OCI-LY1 (cell line): Measurements from ENCODE around the gene SLC5A4.

ENCODE experiments used
- CTCF ChIP-seq: fragments of 200-600 bp; sonication (generic), shearing (Covaris generic); IDR thresholded peaks from 2 replicates; pipeline ENCODE4 v1.5.1; 2017; ENCODE audit warnings: mild to moderate bottlenecking, antibody characterized with exemption, low read length, moderate library complexity, mixed read lengths
- EZH2 ChIP-seq: fragments of 200-600 bp; sonication (generic), shearing (Covaris generic); IDR thresholded peaks from 2 replicates; pipeline ENCODE4 v1.8.0; 2017; ENCODE audit warnings: borderline replicate concordance, mixed run types, mild to moderate bottlenecking, antibody characterized with exemption, low read length, moderate library complexity, mixed read lengths

DNA sequence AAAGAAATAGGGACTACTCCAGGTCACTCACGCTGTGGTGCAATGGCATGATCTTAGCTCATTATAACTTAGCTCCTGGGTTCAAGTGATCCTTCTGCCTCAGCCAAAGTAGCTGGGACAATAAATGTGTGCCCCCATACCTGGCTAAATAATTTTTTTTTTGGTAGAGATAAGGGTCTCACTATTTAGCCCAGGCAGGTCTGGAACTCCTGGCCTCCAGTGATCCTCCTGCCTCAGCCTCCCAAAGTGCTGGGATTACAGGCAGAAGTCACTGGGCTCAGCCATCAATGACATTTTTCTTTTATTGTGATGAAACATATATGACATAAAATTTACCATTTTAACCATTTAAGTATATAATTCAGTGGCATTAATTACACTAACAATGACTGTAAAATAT is 10.6 kb downstream of the SLC5A4 start:
- TF ChIP-seq CTCF (no peak), EZH2 (no peak)
